Tibial nerve (tissue), 4 donors: ENCODE results near the gene RBM17. TPM values are rescaled to one million over a fixed set of nuclear protein-coding genes. Genes with fewer than 3 reads are reported as not detected.
A peak's percentile ranks its signal among the peaks of the same experiment; 100 is the strongest.
"Not testable (repeated sequence)": the region's sequence is repeated elsewhere in the genome, so short reads cannot be mapped to it uniquely, and the experiment has no call there.

Experiments
- DNase-seq, 2 donors: peaks; one replicate each; pipeline ENCODE4 v3.0.0-alpha.2; 2019; ENCODE audit warnings: low spot score in 2 of 2
- H3K27ac ChIP-seq, 4 donors: fragments of 200-600 bp; sonication (generic) in 3 of 4; one replicate each; pipeline ENCODE4 v1.5.1; 2017 to 2019; ENCODE audit warnings: mild to moderate bottlenecking in 1 of 4
- H3K27me3 ChIP-seq, 2 donors: fragments of 200-600 bp; sonication (generic) in 1 of 2; one replicate each; pipeline versions ENCODE4 v1.5.1 to v1.6.0; 2017 to 2019
- H3K36me3 ChIP-seq, 3 donors: fragments of 200-600 bp; sonication (generic); one replicate each; pipeline ENCODE4 v1.5.1; 2018 to 2019
- H3K4me1 ChIP-seq, 4 donors: fragments of 200-600 bp; sonication (generic) in 3 of 4; one replicate each; pipeline ENCODE4 v1.5.1; 2017 to 2019
- H3K4me3 ChIP-seq, 4 donors: fragments of 200-600 bp; sonication (generic) in 3 of 4; one replicate each; pipeline ENCODE4 v1.5.1; 2017 to 2019; ENCODE audit warnings: mild to moderate bottlenecking in 1 of 4, moderate library complexity in 1 of 4
- H3K9me3 ChIP-seq, 4 donors: fragments of 200-600 bp; sonication (generic) in 3 of 4; one replicate each; pipeline ENCODE4 v1.5.1; 2017 to 2019
- CTCF ChIP-seq, 5 experiments: fragments of 200-600 bp in 3 of 5; fragments of 450-650 bp in 2 of 5; sonication (generic) in 3 of 5; IDR thresholded peaks; one replicate each; pipeline ENCODE4 v1.5.1; 2016 to 2019; ENCODE audit warnings: antibody characterized with exemption in 5 of 5, mild to moderate bottlenecking in 3 of 5, moderate library complexity in 2 of 5
- EP300 ChIP-seq, 2 donors: sonication (generic); formaldehyde crosslinking; IDR thresholded peaks; one replicate each; pipeline ENCODE4 v1.6.1; 2017; ENCODE audit warnings: antibody characterized with exemption in 2 of 2, mild to moderate bottlenecking in 1 of 2
- POLR2A ChIP-seq, 2 donors: fragments of 450-650 bp; IDR thresholded peaks; one replicate each; pipeline ENCODE4 v1.6.1; 2017; ENCODE audit warnings: antibody characterized with exemption in 2 of 2, mild to moderate bottlenecking in 2 of 2, moderate library complexity in 2 of 2
- WGBS, 2 donors: methylation state at CpG; one replicate each; pipeline ENCODE4 v1.1.5; 2018; 5-methylcytosine and 5-hydroxymethylcytosine counted together
- total RNA-seq, 4 donors: library from RNA; depleted of rRNA; stranded (reverse); fragments of >200 nt; gene quantifications; one replicate each; pipeline ENCODE4 v1.1.0, GENCODE V29; 2016

Gene RBM17, protein sequence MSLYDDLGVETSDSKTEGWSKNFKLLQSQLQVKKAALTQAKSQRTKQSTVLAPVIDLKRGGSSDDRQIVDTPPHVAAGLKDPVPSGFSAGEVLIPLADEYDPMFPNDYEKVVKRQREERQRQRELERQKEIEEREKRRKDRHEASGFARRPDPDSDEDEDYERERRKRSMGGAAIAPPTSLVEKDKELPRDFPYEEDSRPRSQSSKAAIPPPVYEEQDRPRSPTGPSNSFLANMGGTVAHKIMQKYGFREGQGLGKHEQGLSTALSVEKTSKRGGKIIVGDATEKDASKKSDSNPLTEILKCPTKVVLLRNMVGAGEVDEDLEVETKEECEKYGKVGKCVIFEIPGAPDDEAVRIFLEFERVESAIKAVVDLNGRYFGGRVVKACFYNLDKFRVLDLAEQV
- total RNA-seq: 100 to 1,000 TPM in 2 of 4 donors, 10 to 100 TPM in 2; 70.6 to 109 (median 94.3) TPM

DNA sequence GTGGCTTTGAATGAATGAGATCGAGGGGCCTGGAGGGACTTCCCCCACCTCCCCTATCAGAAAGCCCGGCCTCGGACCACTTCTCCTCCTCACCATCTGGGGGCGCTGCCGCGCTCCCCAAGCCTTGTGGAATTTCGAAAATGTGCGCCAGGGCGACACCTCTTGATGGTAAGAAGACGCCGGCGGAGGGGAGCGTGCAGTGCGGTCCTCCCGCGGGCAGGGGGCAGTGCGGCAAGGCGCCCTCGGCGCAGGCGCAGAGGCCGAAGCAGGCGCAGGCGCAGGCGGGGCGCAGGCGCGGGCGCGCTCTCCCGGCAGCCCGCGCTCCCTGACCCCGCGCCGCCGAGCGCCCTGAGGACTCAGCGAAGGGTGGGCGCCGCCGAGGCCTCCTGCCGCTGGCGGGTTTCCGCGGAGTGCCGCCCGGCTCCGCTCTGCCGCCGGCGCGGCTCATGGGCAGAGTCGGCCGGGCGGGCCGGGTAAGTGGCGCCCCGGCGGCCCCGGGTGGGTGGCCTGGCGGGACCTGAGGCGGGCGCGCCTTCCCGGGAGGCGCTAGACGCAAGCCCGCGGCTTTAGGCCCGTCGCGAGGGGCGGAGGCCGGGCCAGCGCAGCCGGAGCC, at the start of gene RBM17:
Gene RBM17, plus strand, starts transcription at position 314 of the 613 bp plus-strand sequence. CDS start 8,032 bp downstream, outside the sequence.
- DNase-seq: peak; percentile 94 to 95
- H3K4me1 ChIP-seq: peaks cover 0 to 56% (median 26%) of the 10 kb centered on the region in 4 donors
- TF ChIP-seq POLR2A (IDR thresholded peaks at IDR 0.05) (peak in 1 of 2 donors; percentile 67), EP300 (IDR thresholded peaks at IDR 0.05) (peak; percentile 51 to 86), CTCF (IDR thresholded peaks at IDR 0.05) (peak; percentile 100)
- H3K27ac ChIP-seq: peak within 1 kb of the TSS; percentile 71 to 93 (median 82)
- no peaks in the 10 kb centered on the region for H3K9me3 ChIP-seq
- H3K27me3 ChIP-seq: peaks cover 0 to 5% of the 10 kb centered on the region in 2 donors
- H3K36me3 ChIP-seq: no peaks in the 10 kb centered on the region
- H3K4me3 ChIP-seq: peak within 1 kb of the TSS; percentile 77 to 99 (median 86)
- 0 to 2% methylated on average over 6 to 37 of the region's 77 CpGs for WGBS, 2 donors

DNA sequence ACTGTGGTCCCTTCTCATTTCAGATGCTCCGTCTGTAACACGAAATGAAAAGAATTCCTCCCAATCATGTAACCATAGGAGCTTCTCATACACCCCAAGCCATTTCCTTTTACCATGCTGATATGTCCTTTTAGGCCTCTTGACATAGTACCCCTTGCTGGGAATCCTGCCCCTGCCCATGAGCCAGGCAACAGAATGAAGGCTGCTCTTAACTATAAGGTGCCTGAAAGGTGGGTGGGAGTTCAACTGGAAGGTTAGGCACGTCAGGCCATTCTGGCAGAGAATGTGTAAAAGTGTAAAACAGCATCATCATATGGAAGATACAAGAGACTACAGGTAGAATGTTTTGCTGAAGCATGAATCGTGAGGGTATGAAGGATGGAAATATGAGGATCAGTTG, 49.1 kb upstream of the RBM17 start:
- H3K4me1 ChIP-seq: peaks cover 0 to 3% (median under 1%) of the 10 kb centered on the region in 4 donors
- WGBS, 2 donors: 87 to 88% methylated on average over 4 of the region's 4 CpGs
- no peaks in the 10 kb centered on the region for H3K9me3 ChIP-seq
- H3K36me3 ChIP-seq: no peaks in the 10 kb centered on the region
- H3K4me3 ChIP-seq: no peak overlapping the region
- H3K27ac ChIP-seq: no peak overlapping the region
- DNase-seq: no peak
- TF ChIP-seq CTCF (IDR thresholded peaks at IDR 0.05) (no peak), POLR2A (IDR thresholded peaks at IDR 0.05) (no peak), EP300 (IDR thresholded peaks at IDR 0.05) (no peak)
- peaks cover 0 to 6% of the 10 kb centered on the region in 2 donors for H3K27me3 ChIP-seq

- no peak overlapping the region for H3K4me3 ChIP-seq
- WGBS, 2 donors: 89 to 93% methylated on average over 5 of the region's 5 CpGs
- H3K36me3 ChIP-seq: no peaks in the 10 kb centered on the region
- H3K27ac ChIP-seq: no peak overlapping the region
- TF ChIP-seq POLR2A (IDR thresholded peaks at IDR 0.05) (no peak), EP300 (IDR thresholded peaks at IDR 0.05) (no peak), CTCF (IDR thresholded peaks at IDR 0.05) (no peak)
- no peaks in the 10 kb centered on the region for H3K9me3 ChIP-seq
- DNase-seq: no peak
- H3K27me3 ChIP-seq: peaks cover 0 to 6% of the 10 kb centered on the region in 2 donors
- H3K4me1 ChIP-seq: peaks cover 0 to 8% (median 0%) of the 10 kb centered on the region in 4 donors
Observed at GRCh38 chr10:6040205-6040604, 48.6 kb upstream of the RBM17 start.

GRCh38 chr10:6043377-6043776, 45.5 kb upstream of the RBM17 start:
- H3K36me3 ChIP-seq, DNase-seq, H3K4me3 ChIP-seq, H3K27ac ChIP-seq, H3K27me3 ChIP-seq, H3K9me3 ChIP-seq, H3K4me1 ChIP-seq: not testable (repeated sequence)
- WGBS, 2 donors: 87 to 88% methylated on average over 6 of the region's 6 CpGs

GRCh38 chr10:6044060-6044459, 44.8 kb upstream of the RBM17 start:
- no peak for DNase-seq
- Histone ChIP-seq H3K36me3 (no peaks in the 10 kb centered on the region), H3K4me1 (peaks cover 0 to 12% (median 0%) of the 10 kb centered on the region in 4 donors), H3K27me3 (peaks cover 0 to 6% of the 10 kb centered on the region in 2 donors), H3K9me3 (no peaks in the 10 kb centered on the region), H3K4me3 (no peak overlapping the region), H3K27ac (no peak overlapping the region)
- 77 to 80% methylated on average over 7 of the region's 7 CpGs for WGBS, 2 donors
- TF ChIP-seq CTCF (IDR thresholded peaks at IDR 0.05): no peak
- no peak for TF ChIP-seq POLR2A (IDR thresholded peaks at IDR 0.05)
- no peak for TF ChIP-seq EP300 (IDR thresholded peaks at IDR 0.05)
